CD4-positive, alpha-beta T cell (primary cell): ENCODE measurements around the gene EVA1B. TPM values are rescaled to one million over a fixed set of nuclear protein-coding genes. Genes with fewer than 3 reads are reported as not detected.

Experiments used
- ATAC-seq: fragments of 200-7000 bp; cut with Tn5 transposase; one replicate; pipeline ENCODE4 v1.10.0; 2022; ENCODE audit warnings: mild to moderate bottlenecking; ENCODE audit not compliant: poor library complexity
- CTCF ChIA-PET: fragments of 350-600 bp; sonication (Branson Sonifier 250); formaldehyde crosslinking; loops from one replicate; lab custom pipeline; 2021; ENCODE audit warnings: antibody characterized with exemption, inconsistent platforms; lab: Charles Lee
- POLR2A ChIA-PET: fragments of 350-600 bp; sonication (Branson Sonifier 250); formaldehyde crosslinking; loops from one replicate; lab custom pipeline; 2021; ENCODE audit warnings: antibody characterized with exemption, inconsistent platforms; lab: Charles Lee
- DNase-seq, 14 experiments: peaks; one replicate each; pipeline ENCODE4 v3.0.0-alpha.2; 2013 to 2020; ENCODE audit warnings: mixed read lengths in 2 of 14
- H3K27ac ChIP-seq, 2 donors: one replicate each; pipeline versions ENCODE4 v1.5.1 to v1.7.0; 2013; ENCODE audit warnings: low read length in 2 of 2, low read depth in 1 of 2, mild to moderate bottlenecking in 1 of 2
- H3K27me3 ChIP-seq, 2 experiments: 1 replicate in 1 of 2; 2 replicates in 1 of 2; pipeline versions ENCODE4 v1.6.1 to v1.7.0; 2013; ENCODE audit warnings: low read length in 2 of 2, control low read depth in 1 of 2, mild to moderate bottlenecking in 1 of 2, moderate library complexity in 1 of 2; ENCODE audit not compliant: insufficient read depth in 2 of 2, control insufficient read depth in 1 of 2
- H3K36me3 ChIP-seq: one replicate; pipeline ENCODE4 v1.6.1; 2013; ENCODE audit warnings: low read length, control low read depth; ENCODE audit not compliant: insufficient read depth
- H3K4me1 ChIP-seq: one replicate; pipeline ENCODE4 v1.6.1; 2013; ENCODE audit warnings: low read length, control low read depth; ENCODE audit not compliant: insufficient read depth
- H3K4me3 ChIP-seq: one replicate; pipeline ENCODE4 v1.5.1; 2013; ENCODE audit warnings: mild to moderate bottlenecking, low read length, moderate library complexity
- H3K9me3 ChIP-seq, 2 experiments: 1 replicate in 1 of 2; 2 replicates in 1 of 2; pipeline versions ENCODE4 v1.6.1 to v1.7.0; 2013; ENCODE audit warnings: low read length in 2 of 2, mild to moderate bottlenecking in 2 of 2, control low read depth in 1 of 2, moderate library complexity in 1 of 2; ENCODE audit not compliant: control insufficient read depth in 1 of 2, insufficient read depth in 1 of 2
- H3K27ac Mint-ChIP-seq: one replicate; pipeline ENCODE4 v1.8.0; 2020; ENCODE audit warnings: mixed read lengths
- H3K27me3 Mint-ChIP-seq: one replicate; pipeline ENCODE4 v1.8.0; 2021; ENCODE audit warnings: mixed read lengths
- H3K36me3 Mint-ChIP-seq: one replicate; pipeline ENCODE4 v1.8.0; 2021; ENCODE audit warnings: low read depth, mixed read lengths
- H3K4me1 Mint-ChIP-seq: one replicate; pipeline ENCODE4 v1.8.0; 2021; ENCODE audit warnings: low read depth, mixed read lengths
- H3K4me3 Mint-ChIP-seq: one replicate; pipeline ENCODE4 v1.8.0; 2020; ENCODE audit warnings: mild to moderate bottlenecking, mixed read lengths
- H3K9me3 Mint-ChIP-seq: one replicate; pipeline ENCODE4 v1.8.0; 2020; ENCODE audit warnings: mixed read lengths
- intact Hi-C, 2 experiments: fragments of 100-400 bp; cut with DNase I in 1 of 2; cut with micrococcal nuclease in 1 of 2; formaldehyde crosslinking; loops; one replicate each; pipeline versions ENCODE4 v1.15.1 to v1.9.0; 2023 to 2025; cut with DNase I, micrococcal nuclease
- total RNA-seq, 174 experiments: library from RNA in 2 of 174; stranded (reverse) in 2 of 174; gene quantifications; one replicate each; pipeline ENCODE4 v1.2.3 and lab custom pipeline; 2021 to 2026
- TF ChIP-seq, protein P1 (sequence below): fragments of 200-600 bp; IDR thresholded peaks from one replicate; pipeline ENCODE4 v1.8.0; 2022; ENCODE audit warnings: antibody characterized with exemption, mild to moderate bottlenecking

The EVA1B gene
- total RNA-seq, 2 experiments from 2014 or later, result 1.5 to 1.8 TPM

DNA sequence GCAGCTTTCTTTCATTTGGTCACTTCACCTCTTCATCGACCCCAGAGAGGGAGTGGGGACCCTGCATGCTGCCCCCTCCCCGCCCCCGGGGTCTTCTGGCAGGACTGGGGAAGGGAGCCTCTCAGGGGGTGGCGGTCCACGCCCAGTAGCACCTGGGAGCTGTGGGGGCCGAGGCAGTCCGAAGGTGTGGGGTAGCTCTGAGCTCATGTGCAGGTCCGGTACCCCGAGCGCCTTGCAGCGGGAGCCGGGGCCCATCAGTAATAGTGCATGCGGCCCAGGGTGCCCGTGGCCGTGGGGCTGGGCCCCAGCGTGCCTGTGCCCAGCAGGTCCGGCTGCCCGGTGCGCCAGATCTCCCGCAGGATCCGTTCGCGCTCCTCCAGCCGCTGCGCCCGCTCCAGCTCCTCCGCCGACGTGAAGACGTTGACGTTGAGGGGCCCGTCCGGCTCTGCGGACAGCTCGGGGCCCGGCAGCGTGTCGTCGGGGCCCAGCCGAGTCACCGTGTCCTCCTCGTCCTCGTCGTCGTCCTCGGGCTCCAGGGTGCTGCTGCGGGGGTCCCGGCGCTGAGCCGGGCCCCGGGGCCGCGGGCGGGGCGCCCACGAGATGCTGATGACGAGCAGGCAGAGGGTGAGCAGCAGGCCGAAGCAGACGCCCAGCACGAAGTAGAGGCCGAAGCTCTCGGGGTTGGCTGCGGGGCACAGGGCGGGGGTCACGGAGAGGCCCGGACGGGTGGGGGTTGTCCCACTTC, 1.2 kb downstream of the EVA1B start:
- Histone ChIP-seq H3K4me1 (peaks cover 42% of the 10 kb centered on the region), H3K9me3 (no peaks in the 10 kb centered on the region), H3K36me3 (no peaks in the 10 kb centered on the region), H3K27me3 (no peaks in the 10 kb centered on the region), H3K4me3 (peak overlapping the region; percentile 61), H3K27ac (no peak overlapping the region)
- ATAC-seq (no peak), DNase-seq (no peak)
- ChIA-PET POLR2A (interaction anchor here (1.4 to 3.1 kb wide), 3 partner anchors 16 to 98 kb away, joined by 6 to 19 read pairs (median 7); partner anchors contain the start of genes LSM10, SH3D21 and THRAP3), CTCF (no interaction called here)
- intact Hi-C loops, result loop anchor here in 1 of 2 experiments (5.0 kb wide), 1 partner anchor 45 kb away; no protein-coding TSS in a partner anchor
- TF ChIP-seq, protein P1, sequence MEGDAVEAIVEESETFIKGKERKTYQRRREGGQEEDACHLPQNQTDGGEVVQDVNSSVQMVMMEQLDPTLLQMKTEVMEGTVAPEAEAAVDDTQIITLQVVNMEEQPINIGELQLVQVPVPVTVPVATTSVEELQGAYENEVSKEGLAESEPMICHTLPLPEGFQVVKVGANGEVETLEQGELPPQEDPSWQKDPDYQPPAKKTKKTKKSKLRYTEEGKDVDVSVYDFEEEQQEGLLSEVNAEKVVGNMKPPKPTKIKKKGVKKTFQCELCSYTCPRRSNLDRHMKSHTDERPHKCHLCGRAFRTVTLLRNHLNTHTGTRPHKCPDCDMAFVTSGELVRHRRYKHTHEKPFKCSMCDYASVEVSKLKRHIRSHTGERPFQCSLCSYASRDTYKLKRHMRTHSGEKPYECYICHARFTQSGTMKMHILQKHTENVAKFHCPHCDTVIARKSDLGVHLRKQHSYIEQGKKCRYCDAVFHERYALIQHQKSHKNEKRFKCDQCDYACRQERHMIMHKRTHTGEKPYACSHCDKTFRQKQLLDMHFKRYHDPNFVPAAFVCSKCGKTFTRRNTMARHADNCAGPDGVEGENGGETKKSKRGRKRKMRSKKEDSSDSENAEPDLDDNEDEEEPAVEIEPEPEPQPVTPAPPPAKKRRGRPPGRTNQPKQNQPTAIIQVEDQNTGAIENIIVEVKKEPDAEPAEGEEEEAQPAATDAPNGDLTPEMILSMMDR, result no peak
- Mint-ChIP-seq H3K4me1 (peaks cover 30% of the 10 kb centered on the region), H3K4me3 (peak overlapping the region; percentile 82), H3K9me3 (no peaks in the 10 kb centered on the region), H3K36me3 (no peaks in the 10 kb centered on the region), H3K27me3 (no peaks in the 10 kb centered on the region), H3K27ac (peak overlapping the region; percentile 17)

DNA sequence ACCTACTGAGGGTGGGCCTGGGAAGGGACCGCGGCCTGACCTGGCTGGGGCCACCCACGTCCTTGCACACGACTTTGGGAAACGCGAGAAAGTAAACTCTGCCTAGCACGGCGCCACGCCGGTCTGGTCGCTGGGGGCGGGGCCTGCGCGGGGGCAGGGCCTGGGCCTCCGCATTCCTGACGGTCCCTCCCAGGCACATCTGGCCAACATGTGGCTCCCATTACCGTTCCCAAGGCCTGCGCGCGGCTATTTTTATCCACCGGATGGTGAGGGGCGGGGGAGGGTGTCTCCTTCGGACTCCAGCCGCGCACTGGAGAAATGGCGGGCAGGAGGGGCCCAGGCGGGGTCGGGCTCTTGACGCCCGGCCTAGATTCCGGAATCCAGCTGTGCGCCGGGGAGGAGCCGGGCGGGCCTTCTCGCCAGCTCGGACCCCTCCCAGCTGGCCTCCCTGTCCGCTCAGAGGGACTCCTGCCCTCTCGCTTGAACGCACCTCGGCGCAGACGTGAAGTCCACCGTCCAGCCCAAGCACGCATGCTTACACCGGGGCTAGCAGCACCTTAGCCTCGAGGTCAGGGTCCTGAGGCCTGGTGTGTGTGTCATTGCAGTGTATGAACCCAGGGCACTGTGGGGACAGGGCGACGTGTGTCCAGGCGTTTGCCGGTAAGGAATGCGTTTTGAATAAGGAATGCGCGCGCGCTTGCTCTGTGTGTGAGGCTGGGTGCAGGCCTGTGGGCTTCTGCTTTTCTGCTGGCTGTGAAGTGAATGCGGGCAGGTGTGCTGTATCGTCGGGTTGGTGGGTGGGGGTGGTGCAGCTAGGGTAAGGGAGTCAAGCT, 2.1 kb downstream of the EVA1B start:
- H3K36me3 ChIP-seq, result no peaks in the 10 kb centered on the region
- TF ChIP-seq, protein P1, result no peak
- H3K27me3 ChIP-seq, result no peaks in the 10 kb centered on the region
- DNase-seq, result peak in 6 of 14 experiments; percentile 19 to 62 (median 43)
- Mint-ChIP-seq H3K36me3 (no peaks in the 10 kb centered on the region), H3K4me1 (peaks cover 25% of the 10 kb centered on the region), H3K27ac (peak overlapping the region; percentile 17), H3K27me3 (no peaks in the 10 kb centered on the region), H3K4me3 (peak overlapping the region; percentile 85), H3K9me3 (no peaks in the 10 kb centered on the region)
- intact Hi-C loops, result loop anchor here in 1 of 2 experiments (5.0 kb wide), 1 partner anchor 46 kb away; no protein-coding TSS in a partner anchor
- H3K4me3 ChIP-seq, result peak overlapping the region; percentile 49
- H3K4me1 ChIP-seq, result peaks cover 42% of the 10 kb centered on the region
- H3K9me3 ChIP-seq, result no peaks in the 10 kb centered on the region
- ATAC-seq, result peak; percentile 51
- ChIA-PET CTCF (no interaction called here), POLR2A (interaction anchor here (1.4 to 2.8 kb wide), 2 partner anchors 15 to 97 kb away, joined by 6 to 8 read pairs; partner anchors contain the start of genes SH3D21 and THRAP3)
- H3K27ac ChIP-seq, result no peak overlapping the region

DNA sequence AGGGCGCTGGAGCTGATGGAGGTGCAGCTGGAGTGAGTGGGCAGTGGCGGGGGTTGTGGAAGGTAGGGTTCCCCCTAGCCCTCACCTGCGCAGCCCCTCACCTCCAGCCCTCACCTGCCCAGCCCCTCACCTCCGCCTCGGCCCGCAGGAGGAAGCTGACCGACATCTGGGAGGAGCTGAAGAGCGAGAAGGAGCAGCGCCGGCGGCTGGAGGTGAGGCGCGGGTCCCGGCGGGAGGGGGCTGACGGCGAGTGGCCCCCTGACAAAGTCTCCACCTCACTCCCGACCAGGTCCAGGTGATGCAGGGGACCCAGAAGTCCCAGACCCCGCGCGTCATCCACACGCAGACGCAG, 2.7 kb downstream of the EVA1B start:
- Histone ChIP-seq H3K36me3 (no peaks in the 10 kb centered on the region), H3K27me3 (no peaks in the 10 kb centered on the region), H3K9me3 (no peaks in the 10 kb centered on the region), H3K4me3 (peak overlapping the region; percentile 49), H3K4me1 (peaks cover 42% of the 10 kb centered on the region), H3K27ac (no peak overlapping the region)
- TF ChIP-seq, protein P1, result no peak
- Mint-ChIP-seq H3K27me3 (no peaks in the 10 kb centered on the region), H3K9me3 (no peaks in the 10 kb centered on the region), H3K27ac (peak overlapping the region; percentile 12), H3K4me1 (peaks cover 25% of the 10 kb centered on the region), H3K36me3 (no peaks in the 10 kb centered on the region), H3K4me3 (peak overlapping the region; percentile 85)
- POLR2A ChIA-PET, result interaction anchor here (2.8 kb wide), 1 partner anchor 14 kb away, joined by 8 read pairs; the partner anchor contains the start of gene SH3D21
- ATAC-seq, result peak; percentile 5
- CTCF ChIA-PET, result no interaction called here
- no peak for DNase-seq
- intact Hi-C loops, result loop anchor here in 1 of 2 experiments (5.0 kb wide), 1 partner anchor 47 kb away; no protein-coding TSS in a partner anchor
